ENCODE measurements around the gene B4GALT5.
"Not testable (repeated sequence)": the region's sequence is repeated elsewhere in the genome, so short reads cannot be mapped to it uniquely, and the experiment has no call there.

The B4GALT5 gene

DNA sequence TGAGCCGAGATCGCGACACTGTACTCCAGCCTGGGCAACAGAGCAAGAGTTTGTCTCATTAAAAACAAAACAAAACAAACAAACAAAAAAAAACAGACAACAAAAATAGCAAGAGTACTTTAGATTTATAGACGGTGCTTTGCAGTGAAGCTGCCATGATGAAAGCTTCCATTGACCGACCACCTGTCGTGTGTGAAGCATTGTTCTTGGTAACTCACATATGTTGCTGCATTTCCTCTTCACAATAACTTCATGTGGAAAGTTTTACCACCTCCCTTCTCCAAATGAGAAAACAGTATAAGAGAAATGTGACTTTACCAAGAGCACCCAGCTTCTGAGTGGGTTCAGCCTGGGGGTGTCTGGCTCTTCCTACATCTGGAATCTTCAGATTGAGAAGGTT is 89.4 kb downstream of the B4GALT5 start:
- no peak for DNase-seq

DNA sequence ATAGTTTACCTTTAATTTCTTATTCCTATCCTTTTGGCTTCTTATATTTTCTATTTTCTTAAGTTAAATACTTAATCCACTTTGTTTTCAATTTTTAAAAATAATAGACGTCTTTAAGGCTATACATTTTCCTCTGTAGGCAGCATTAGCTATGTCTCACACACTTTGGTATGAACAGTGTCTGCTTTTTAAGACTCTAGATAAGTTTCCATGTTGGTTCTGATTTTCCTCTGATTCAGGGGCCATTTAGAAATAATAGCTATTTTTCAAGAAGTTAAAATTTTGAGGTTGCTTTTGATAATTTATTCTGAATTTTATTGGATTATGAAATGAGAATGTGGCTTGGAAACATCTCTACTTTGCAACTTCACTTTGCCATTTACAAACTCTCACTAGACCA is 91.4 kb downstream of the B4GALT5 start:
- no peak for DNase-seq

DNA sequence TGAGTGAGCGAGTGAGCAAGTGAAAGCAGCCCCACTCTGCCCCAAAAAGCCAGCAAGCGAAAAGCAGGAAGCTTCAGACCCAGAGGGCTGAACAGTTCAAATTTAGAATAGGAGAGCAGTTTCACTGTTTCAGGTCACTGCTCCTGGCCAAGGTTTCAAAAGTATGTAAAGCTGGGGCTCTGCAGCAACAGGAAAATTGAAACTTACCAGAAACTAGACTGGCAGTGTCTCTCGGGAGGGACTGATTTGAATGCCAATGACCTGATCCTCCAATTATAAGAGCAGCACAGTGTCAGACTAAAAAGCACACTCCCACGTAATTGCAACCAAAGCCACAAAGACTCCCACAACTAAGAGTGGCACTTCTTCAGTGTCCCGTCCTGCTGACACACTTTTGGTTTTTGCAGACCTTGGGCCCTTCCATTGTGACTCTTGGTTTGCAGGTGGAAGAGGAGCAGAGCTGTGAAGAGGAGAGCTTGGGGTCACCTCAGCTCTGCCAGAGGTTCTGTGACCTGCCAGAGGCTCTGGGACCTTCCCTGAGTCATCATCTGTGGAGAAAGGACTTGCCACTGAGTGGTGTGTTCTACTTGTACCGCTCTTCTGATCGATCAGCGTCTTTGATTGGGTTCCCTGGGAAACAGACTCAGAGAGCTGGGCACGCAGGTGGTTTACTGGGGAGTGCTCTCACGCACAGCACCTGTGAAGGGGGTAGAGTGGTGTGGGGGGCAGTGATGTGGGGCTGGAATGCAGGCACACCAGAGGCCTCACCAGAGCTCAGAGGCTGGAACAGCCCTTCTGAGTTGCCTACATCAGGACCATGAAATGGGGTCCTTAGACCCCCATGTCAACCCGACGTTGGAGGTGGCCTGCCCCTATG is 93.1 kb downstream of the B4GALT5 start:
- DNase-seq, result no peak

DNA sequence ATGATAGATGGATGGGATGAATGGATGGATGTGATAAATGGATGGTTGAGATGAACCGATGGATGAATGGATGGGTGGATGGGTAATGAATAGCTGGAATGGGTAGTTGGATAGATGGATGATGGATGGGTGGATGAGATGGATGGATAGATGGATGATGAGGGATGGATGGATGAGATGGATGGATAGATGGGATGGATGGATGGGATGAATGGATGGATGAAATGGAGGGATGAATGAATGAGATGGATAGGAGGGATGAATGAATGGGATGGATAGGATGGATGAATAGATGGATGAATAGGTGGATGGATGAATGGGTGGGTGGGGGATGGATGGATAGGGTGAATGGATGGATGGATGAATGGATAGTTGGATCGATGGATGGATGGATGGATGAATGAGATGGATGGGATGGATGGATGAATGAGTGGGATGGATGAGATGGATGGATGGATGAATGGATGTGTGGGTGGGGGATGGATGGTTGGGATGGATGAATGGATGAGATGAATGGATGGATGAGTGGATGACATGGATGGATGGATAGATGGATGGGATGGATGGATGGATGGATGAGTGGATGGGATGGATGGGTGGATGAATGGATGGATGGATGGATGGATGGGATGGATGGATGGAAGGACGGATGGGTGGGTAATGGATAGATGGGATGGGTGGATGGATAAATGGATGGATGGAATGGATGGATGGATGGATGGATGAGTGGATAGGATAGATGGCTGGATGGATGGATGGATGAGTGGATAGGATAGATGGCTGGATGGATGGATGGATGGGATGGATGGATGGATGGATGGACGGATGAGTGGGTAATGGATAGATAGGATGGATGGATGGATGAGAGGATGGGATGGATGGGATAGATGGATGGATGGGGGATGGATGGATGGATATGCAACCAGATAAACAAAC is 94.3 kb downstream of the B4GALT5 start:
- no peak for DNase-seq

DNA sequence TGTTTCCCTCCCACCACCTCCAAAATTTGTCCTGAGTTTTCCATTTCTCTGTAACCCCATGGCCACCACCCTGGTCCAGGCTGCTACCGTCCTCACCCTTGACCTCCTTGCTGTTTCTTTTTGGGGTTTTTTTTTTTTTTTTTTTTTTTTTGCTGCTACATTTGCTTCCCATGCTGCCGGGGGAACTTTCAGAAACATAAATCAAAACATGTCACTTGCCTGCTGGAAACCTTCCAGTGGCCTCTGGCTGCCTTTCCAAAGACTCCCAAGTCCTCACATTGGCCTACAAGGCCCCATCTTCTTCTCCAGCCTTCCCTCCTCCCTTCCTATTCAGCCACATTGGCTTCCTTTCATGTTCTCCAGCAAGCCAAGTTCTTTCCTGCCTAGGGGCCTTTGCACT is 95.4 kb downstream of the B4GALT5 start:
- DNase-seq, result no peak

DNA sequence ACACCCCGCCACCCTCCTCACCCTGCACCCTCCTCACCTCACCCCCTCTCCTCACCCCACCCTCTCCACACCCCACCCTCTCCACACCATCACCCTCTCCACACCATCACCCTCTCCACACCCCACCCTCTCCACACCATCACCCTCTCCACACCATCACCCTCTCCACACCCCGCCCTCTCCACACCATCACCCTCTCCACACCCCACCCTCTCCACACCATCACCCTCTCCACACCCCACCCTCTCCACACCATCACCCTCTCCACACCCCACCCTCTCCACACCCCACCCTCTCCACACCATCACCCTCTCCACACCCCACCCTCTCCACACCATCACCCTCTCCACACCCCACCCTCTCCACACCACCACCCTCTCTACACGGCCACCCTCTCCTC is 96.3 kb downstream of the B4GALT5 start:
- DNase-seq, result not testable (repeated sequence)

DNA sequence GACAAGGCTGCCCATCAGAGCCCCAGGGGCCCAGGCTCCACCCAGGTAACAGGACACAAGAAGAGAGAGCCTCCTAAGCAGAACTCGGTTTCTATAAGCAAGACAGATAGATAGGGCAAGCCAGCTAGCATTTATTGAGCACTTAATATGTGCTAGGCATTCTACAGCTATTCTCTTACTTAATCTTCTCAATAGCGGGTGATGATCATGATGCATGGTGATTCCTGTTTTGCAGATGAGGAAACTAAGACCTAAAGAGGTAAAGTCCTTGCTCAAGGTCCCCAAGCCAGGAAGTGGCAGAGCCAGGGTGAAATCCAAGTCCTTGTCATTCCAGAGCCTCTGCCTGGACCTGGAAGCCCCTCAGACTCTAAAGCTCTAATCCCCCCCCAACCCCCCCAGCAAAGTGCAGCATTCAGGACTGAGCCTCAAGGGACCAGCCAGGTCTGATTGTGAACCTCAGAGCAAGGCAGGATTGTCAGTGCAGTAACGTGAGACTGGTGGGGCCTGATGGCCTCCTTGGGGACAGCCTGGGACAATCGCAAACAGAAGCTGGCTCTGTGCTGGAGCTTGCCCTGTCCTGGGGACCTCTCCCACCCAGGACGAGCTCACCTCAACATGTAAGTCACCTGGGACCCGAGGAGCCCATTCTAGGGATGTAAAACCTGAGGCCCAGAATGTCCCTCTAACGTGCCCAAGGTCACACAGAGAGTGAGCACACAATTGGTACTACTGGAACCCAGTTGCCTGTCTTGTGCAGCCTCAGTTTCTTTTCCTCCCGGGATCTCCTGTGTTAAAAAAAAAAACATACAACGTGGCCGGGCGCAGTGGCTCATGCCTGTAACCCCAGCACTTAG is 97.3 kb downstream of the B4GALT5 start:
- no peak for DNase-seq

DNA sequence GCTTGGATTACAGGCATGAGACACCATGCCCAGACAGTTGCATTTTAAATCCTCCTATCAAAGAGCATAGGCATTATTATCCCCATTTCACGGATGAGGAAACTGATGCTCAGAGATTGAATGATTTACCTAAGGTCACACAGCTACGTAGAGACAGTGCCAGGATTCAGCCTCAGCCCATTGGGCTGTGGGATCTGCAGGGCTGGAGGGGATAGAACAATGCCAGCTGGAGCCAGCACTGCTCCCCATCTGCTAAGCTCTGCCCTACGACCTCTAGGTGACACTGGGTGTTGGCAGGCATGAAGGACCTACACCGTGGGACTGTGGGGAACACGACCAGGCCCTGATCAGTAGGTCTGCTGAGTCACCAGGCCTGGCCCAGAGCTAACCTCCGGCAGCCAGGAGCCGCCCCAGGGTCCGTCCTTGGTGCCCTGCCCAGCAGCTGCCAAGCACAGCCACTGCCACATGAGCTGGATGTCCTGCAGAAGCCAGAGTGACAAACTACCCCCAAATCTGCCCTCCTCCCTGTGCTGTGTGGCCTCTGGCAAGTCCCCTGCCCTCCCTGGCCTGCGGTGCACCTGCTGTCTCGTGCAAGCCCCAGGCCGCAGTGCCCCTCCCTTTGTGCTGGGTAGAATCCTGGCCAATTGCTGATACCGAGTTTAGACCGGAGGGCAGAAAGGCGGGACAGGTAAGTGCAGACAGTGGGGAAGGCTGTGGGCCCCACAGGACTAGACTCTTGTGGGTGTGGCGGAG is 98.1 kb downstream of the B4GALT5 start:
- DNase-seq, result peak; percentile 18

DNA sequence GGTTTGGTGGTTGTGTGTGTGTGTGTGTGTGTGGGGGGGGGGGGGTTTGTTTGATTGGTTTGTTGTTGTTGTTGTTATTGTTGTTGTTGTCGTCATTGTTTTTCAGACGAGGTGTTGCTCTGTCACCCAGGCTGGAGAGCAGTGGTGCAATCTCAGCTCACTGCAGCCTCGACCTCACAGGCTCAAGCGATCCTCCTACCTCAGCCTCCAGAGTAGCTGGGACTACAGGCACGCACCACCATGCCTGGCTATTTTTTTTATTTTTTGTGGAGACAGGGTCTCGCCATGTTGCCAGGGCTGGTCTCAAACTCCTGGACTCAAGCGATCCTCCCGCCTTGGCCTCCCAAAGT is 98.7 kb downstream of the B4GALT5 start:
- not testable (repeated sequence) for DNase-seq

DNA sequence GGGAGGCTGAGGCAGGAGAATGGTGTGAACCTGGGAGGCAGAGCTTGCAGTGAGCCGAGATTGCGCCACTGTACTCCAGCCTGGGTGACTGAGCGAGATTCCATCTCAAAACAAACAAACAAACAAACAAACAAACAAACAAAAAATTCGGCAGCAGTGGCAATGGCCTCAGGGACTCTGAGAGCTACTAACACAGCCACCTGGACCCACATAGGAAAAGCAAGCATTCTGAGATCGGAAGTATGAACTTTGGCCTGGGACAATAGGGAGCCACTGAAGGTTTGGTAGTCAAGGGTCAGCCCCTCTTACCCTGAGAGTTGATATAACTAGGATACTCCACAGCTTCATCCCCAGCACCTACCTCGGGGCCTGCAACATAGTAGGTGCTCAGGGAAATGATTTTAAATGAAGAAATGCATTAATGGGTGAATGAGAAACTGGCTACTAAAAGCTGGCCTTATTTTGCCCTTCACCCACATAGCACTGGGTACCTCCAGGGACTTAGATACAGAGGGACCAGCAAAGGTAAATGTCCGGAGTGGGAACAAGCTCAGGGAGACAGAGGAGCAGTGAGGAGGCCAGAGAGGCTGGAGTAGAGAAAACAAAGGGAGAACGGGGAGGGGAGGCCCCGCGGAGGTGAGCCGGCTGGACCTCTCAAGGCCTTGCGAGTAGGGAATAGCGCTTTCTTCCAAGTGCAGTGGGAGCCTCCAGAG is 99.2 kb downstream of the B4GALT5 start:
- no peak for DNase-seq

DNA sequence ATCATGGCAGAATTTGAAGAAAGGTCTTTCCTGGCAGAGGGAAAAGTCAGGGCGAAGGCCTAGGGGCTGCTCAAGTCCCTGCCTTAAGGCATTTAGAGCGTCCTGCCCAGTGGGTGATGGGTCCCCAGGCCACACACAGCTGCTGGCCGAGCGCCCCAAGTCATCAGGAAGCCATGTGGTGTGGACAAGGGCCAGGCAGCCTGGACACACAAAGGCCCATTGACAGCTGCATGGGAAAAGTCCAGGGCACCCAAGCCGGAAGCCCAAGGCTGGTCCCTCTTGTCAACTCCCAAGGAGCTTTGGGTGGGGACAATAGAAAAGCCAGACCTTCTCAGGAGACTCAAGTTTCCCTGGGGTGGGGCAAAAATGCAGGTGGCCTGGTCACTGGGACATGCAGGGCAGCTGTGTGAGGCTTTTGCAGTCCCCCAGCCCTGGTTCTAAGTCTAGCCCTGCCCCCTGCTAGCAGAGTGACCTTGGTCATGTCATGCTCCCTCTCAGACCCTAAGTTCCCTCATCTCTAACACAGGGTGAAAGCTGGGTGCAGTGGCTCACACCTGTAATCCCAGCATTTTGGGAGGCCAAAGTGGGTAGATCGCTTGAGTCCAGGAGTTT is 101.4 kb downstream of the B4GALT5 start:
- no peak for DNase-seq

DNA sequence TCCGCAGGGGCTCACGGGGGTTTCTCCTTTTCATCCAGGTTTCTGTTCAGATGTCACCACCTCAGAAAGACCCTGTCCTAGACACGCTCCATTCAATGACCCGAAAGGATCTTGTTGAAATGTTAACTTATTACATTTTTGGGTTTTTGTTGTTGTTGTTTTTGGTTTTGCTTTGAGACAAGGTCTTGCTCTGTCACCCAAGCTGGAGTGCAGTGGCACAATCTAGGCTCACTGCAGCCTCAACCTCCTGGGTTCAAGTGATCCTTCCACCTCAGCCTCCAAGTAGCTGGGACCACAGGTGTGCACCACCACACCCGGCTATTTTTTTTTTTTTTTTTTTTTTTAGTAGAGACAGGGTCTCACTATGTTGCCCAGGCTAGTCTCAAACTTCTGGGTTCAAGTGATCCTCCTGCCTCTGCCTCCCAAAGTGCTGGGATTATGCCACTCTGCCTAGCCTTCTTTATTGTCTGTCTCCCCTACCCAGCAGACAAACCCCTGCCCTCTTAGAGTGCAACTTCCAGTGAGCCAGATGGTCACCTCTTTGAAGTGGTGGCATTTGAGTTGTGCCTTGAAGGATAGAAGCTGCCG is 102.0 kb downstream of the B4GALT5 start:
- DNase-seq, result not testable (repeated sequence)

DNA sequence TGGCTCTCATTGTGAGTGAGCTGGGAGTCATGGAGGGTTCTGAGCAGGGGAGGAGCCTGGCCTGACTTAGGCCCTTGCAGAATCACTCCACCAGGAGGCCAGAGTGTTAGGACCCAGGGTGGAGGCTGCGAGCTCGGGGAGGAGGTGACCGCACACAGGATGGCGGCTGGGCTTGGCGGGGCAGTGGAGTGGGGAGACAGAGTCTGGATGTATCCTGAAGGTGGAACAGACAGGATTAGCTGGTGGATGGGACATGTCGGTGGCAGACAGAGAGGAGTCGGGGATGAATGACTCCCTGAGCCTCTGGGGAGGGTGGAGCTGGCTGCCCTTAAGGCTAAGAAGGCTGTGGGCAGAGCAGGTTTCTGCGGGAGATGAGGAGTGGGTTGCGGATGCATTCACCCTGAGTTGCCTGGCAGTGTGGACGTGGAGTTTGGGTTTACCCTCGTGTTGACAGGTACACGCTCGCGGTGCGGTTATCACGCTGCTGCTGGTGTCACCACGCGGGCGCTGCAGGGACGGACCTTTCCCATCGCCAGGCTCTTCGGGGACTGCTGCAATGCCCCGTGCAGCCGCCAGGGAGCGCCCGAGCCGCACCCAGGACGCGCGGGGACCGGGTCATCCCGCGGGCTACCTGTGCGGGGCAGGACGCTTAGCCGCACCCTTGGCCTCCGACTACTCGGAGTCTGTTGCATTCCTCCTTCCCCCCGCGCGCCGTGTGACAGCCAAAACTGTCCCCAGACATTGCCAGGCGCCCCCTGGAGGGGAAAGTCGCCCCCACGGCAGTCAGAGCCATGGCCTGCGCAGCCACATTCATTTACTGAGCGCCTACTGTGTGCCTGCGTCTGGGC is 102.8 kb downstream of the B4GALT5 start:
- DNase-seq, result peak; percentile 62

DNA sequence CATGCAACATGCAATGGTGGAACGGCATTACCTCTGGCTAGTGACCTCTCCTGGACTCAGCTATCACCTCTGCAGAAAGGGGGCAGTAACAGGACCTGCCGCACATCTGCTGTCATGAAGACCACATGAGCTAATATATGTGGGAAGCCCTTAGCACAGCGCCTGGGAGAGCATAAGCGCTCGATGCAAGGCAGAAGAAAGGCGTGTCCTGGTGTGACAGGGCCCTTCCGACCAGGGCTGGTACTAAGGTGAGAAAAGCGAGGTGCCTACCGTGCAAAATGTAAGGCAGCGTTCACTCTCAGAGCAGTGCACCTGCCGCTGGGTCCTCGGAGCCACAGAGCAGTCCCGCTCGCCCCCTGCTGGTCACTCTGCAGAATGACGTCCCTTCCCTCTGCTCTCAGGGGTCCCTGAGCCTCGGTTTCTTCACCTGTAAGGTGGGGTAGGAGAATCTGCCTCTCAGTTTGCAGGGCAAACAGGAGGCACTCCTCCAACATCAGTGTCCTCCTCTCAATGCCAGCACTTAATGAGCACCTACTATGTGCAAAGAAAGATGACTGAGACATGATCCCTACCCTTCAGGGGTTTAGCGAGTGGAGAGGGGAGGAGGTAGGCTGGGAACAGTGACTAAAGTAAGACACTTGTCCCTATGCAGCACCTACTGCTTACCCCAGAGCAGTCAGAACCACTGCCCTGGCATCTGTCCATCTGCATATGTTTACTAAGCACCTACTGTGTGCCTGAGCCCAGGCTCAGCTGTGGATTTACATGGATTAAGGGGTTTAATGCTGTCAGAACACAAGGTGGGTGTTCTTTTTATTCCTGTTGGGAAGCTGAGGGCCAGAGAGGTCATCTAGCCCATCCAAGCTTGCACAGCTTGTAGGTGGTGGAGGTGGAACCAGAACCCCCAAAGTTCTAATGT is 104.7 kb downstream of the B4GALT5 start:
- DNase-seq, result peak; percentile 43

DNA sequence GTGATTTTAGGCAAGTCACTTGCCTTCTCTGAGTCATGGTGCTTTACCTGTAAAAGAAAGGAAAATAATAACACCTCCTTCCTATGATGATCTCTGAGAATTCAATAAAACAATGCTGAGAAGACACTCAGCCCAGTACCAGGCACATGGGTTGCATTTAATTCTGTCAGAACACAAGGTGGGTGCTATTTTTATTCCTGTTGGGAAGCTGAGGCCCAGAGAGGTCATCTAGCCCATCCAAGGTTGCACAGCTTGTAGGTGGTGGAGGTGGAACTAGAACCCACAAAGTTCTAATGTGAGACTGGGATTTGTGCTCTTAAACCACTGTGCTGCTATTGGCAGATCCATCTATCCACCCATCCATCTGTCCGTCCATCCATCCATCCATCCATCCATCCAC is 106.1 kb downstream of the B4GALT5 start:
- DNase-seq, result no peak

DNA sequence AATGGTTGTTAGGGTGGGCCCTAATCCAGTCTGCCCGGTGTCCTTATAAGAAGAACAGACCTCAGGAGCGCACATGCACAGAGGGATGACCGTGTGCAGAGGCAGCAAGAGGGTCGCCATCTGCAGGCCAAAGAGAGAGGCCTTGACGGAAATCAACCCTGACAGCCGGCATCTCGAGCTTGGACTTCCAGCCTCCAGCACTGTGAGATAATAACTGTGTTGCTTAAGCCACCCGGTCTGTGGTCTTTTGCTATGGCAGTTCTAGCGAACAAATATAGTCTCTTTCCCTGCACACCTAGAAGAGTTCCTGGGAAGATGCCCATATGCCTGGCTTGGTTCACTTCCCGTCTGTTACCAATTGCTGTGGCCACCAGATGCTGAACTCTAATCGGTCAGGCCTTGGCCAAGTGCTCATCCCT is 110.5 kb downstream of the B4GALT5 start:
- peak; percentile 57 for DNase-seq

DNA sequence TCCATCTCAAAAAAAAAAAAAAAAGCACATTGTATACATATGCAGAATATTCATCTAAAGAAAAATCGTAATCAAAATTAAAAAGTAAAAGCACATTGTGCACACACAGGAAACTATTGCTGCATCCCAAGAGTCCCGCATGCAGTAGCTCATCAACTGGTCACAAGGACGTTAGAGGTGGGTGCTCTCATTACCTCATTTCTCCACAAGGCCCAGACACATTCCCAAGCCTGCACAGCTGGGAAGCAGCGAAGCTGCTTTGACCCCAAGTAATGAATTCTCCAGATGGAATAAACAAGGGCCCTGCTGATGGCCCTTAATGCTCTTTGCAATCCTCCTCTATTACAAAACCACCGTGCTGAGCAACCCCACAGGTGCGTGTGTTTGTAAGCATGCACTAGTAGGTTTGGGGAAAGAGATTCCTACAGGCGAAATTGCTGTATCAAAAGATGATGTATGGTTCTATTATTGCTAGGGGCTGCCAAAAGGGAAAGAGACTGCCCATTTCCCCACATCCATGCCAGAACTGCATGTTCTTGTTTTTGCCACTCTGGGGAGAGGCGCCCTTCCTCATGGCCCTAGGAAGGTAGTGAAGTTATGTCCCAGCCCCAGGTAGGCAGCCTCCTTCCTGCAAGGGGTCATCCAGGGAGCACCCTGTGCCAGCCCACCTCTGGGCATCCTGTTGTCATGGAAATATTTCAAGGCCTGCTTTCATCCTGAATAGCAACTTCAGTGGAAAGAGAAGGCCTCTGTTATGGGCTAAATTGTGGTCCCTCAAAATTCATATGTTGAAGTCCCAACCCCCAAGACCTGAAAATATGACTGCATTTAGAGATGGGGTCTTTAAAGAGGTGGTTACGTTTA is 111.1 kb downstream of the B4GALT5 start:
- no peak for DNase-seq

All from EL (cell line).